ENCODE results near the gene HSPA1A.
"Not testable (repeated sequence)": the region's sequence is repeated elsewhere in the genome, so short reads cannot be mapped to it uniquely, and the experiment has no call there.

HSPA1A gene

DNA sequence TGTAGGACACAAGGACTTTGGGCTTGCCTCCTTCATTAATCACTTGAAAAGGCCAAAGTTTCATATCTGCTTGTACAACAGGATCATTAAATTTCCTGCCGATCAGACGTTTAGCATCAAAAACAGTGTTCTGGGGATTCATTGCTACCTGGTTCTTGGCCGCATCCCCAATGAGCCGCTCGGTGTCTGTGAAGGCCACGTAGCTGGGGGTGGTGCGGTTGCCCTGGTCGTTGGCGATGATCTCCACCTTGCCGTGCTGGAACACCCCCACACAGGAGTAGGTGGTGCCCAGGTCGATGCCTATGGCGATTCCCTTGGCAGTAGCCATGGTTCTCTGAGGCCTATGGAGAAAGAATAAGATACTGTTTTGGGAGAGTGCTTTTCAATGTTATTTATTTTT, 3.7 kb upstream of the HSPA1A start:
- DNase-seq (ENCODE audit: low spot score), result no peak

DNA sequence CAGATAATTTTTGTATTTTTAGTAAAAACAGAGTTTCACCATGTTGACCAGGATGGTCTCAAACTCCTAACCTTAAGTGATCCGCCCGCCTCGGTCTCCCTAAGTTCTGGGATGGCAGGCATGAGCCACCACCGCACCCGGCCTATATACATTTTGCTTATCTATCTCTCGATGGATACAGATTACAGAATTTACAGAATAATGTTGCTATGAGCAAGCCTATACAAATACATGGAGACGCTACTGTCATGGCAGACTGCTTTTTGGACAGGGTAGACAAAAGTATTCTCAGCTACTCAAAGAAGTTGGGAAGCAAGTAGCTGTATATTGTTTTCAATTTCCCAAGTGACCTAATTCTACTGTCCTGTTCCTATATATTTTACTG, 1.9 kb upstream of the HSPA1A start:
- DNase-seq (ENCODE audit: low spot score), result no peak

DNA sequence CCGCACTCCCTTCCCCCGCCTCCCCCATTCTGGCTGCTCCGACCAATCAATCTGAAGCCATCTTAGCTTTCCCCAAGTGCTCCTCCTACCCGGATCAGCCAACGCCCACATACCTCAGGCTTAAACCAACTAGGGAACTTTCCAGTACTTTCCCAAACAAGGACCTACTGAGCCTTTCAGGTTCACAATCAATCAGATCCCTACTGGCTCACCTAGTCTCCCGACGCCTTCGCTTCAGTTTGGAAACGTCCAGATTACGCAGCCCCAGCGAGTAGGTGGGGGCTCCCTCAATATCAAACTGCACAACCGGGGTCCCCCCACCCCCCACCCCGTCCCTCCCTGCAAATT, 692 bp upstream of the HSPA1A start:
- peak; percentile 79 for DNase-seq (ENCODE audit: low spot score)

DNA sequence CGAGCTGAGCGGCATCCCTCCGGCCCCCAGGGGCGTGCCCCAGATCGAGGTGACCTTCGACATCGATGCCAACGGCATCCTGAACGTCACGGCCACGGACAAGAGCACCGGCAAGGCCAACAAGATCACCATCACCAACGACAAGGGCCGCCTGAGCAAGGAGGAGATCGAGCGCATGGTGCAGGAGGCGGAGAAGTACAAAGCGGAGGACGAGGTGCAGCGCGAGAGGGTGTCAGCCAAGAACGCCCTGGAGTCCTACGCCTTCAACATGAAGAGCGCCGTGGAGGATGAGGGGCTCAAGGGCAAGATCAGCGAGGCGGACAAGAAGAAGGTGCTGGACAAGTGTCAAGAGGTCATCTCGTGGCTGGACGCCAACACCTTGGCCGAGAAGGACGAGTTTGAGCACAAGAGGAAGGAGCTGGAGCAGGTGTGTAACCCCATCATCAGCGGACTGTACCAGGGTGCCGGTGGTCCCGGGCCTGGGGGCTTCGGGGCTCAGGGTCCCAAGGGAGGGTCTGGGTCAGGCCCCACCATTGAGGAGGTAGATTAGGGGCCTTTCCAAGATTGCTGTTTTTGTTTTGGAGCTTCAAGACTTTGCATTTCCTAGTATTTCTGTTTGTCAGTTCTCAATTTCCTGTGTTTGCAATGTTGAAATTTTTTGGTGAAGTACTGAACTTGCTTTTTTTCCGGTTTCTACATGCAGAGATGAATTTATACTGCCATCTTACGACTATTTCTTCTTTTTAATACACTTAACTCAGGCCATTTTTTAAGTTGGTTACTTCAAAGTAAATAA, 2.0 kb downstream of the HSPA1A start:
- not testable (repeated sequence) for DNase-seq (ENCODE audit: low spot score)

DNA sequence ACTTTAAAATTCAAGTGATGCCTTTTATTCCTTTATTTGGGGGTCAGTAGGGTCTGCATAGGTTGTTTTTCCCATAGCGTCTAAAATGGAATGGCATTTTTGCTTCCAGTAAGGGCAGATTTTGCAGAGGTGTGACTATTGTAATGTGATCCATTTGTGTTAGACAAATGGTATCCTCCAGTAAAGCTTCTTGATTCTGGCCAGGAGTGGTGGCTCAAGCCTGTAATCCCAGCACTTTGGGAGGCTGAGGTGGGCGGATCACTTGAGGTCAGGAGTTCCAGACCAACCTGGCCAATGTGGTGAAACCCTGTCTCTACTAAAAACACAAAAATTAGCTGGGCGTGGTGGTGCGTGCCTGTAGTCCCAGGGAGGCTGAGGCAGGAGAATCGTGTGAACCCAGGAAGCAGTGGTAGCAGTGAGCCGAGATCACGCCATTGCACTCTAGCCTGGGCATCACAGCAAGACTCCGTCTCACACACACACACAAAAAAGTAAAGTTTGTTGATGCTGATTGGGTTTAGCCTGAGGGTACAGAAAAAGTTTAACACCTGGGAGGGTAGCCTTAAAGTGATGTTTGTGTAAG, 2.7 kb downstream of the HSPA1A start:
- DNase-seq (ENCODE audit: low spot score), result not testable (repeated sequence)

DNA sequence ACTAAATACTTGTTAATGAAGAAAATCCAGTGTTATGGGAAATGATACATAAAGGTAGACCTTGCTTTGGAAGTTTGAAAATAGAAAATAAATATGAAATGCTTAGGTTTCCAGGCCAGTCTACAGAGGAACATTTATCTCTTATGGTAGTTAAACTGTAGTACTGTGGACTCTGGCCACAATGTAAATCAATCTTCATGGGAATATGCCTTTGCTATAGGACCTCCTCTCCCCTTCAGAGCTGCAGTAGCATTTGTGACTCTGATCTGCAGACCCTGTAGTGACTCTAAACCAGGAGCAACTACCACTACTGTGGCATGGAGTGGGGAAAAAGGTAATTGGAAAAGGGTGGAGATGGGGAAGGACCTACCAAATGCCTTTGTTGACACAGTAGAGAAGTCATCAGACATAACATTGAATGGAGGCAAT, 4.5 kb downstream of the HSPA1A start:
- no peak for DNase-seq (ENCODE audit: low spot score)

DNA sequence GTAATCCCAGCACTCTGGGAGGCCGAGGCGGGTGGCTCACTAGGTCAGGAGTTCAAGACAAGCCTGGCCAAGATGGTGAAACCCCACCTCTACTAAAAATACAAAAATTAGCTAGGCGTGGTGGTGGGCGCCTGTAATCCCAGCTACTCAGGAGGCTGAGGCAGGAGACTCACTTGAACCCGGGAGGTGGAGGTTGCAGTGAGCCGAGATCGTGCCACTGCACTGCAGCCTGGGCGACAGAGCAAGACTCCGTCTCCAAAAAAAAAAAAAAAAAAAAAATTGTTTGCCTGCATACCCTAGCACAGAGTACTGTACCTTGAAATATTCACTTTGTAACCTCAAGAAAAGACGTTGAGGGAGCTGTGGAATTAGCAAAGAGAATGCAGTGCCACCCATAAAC, 5.1 kb downstream of the HSPA1A start:
- DNase-seq (ENCODE audit: low spot score), result not testable (repeated sequence)

DNA sequence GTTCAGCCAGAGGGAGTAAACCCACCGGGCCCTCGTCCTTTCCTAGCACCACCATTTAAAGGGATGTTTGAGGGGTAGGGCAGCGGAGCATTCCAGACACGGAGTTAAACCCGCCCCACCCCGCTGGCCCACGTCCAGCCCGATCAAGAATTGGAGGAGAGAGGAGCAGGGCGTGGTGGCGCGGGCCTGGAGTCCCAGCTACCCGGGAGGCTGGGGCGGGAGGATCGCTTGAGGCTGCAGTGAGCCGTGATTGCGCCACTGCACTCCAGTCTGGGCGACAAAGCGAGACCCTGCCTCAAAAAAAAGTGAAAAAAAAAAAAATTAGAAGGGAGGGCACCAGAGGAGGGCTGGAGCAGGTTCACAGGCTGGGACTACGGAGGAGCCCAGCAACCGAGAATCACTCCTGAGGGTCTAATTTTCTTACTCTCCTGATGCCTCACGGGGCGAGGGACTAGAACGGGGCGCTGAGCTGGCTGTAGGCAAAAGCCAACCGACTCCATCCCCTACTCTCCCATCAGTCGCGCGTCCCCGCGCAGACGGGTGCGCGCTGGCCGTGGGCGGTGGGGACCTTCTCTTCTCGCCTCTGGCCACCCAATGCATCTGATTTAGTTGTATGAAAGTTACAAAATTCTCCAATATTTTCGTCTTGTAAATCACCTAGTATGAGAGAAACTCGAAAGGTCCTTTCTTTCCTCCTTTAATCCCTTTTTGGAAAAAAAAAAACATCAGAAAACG, 6.1 kb downstream of the HSPA1A start:
- DNase-seq (ENCODE audit: low spot score), result peak; percentile 54

DNA sequence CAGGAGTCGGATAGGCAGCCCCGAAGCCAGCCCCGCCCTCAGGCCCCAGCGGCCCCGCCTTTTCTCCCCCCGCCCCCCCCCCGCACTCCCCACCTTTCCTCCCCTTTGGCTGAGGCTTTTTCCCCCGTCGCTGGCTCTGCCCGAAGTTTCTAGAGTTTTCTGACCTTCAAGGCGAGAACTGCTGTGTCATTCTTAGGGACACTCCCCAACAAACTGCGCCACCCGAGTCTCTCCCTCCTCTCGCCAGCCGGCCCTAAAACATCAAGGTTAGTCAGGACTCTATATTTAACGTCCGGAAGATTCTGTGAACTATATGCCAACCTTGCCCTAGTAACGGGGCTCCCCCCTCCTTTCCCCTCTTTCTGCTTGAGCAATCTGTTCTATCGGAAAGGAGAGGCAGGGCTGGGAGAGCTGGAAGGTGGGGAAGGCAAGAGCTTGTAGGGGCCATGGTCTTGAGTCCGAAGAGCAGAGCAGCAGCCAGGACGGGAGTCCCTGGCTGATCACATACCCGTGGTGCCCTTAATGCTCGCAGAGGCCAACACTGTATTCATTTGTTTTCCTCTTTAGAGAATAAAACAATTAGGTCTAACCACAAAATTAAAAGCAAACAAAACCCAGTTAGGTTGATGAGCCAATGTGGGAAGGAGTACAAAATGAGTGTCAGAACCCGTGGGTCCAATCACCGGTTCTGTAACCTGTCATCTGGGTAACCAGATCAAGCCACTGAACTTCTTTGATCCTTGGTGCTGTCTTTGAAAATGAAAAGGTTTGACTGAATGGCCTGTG, 6.9 kb downstream of the HSPA1A start:
- peak; percentile 56 for DNase-seq (ENCODE audit: low spot score)

DNA sequence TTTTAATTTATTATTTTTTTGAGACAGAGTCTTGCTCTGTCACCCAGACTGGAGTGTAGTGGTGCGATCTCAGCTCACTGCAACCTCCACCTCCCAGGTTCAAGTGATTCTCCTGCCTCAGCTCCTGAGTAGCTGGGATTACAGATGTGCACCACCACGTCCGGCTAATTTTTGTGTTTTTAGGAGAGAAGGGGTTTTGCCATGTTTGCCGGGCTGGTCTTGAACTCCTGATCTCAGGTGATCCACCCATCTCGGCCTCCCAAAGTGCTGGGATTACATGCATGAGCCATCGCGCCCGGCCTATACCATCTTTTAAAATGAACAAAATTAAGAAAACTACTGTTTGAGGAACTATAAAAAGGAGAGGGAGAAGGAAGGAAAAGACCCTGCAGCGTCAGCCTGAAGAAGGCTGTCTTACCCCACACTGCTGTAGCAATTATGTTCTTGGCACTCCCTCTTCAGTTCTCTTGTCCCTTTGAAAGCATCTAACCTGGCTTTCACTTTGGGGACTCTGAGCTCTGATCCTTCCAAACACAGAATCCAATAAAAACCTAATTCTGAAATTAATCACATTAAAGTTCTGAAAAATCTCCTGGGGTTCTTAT, 8.4 kb downstream of the HSPA1A start:
- DNase-seq (ENCODE audit: low spot score), result not testable (repeated sequence)

DNA sequence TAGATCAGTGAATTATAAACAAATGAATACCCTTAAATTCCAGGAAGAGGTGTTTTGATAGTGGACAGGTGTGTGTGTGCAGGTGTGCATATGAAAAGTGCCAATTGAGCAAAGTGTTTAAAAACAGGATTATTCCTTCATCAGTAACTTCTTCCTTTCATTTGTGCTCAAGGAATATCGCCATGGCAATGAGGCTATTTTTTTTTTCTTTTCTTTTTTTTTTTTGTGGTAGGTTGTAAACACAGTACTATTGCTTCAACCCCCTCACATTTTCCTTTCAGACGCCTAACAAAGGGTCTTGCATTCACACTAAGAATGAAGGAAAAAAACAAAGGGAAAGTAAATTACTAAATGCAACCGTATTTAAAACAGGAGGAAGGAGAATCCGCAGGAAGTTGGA, 10.2 kb downstream of the HSPA1A start:
- DNase-seq (ENCODE audit: low spot score), result no peak

DNA sequence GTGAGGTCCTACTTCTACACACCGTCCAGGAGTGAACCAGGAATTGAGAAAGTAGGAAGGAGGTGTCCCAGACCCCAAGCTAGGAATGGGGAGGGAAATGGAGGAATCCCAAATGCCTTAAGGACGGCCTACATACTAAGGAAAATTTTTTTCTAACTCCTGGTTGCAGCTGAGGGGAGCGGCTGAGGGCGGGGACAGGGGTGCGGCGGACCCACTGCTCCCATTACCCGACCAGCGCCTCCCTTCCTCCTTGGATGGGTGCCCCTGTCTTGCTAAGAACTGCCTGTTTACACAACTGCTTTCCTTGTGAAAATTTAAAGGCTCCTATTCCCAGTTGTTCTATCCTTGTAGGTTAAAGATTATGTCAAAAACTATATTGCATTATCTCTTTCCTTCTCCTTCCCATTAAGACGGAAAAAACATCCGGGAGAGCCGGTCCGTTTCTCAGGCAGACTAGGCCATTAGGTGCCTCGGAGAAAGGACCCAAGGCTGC, 11.5 kb downstream of the HSPA1A start:
- DNase-seq (ENCODE audit: low spot score), result no peak

DNA sequence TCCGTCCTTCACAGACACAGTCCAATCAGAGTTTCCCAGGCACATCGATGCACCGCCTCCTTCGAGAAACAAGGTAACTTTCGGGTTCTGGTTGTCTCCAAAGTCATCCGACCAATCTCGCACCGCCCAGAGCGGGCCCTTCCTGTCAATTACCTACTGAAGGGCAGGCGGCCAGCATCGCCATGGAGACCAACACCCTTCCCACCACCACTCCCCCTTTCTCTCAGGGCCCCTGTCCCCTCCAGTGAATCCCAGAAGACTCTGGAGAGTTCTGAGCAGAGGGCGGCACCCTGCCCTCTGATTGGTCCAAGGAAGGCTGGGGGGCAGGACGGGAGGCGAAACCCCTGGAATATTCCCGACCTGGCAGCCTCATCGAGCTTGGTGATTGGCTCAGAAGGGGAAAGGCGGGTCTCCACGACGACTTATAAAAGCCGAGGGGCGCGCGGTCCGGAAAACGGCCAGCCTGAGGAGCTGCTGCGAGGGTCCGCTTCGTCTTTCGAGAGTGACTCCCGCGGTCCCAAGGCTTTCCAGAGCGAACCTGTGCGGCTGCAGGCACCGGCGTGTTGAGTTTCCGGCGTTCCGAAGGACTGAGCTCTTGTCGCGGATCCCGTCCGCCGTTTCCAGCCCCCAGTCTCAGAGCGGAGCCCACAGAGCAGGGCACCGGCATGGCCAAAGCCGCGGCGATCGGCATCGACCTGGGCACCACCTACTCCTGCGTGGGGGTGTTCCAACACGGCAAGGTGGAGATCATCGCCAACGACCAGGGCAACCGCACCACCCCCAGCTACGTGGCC, 12.1 kb downstream of the HSPA1A start, which contains the start of gene HSPA1B:
Gene HSPA1B (plus strand): TSS at position 453 of the 794 bp plus-strand sequence. CDS start 213 bp downstream, at position 666.
- DNase-seq (ENCODE audit: low spot score), result peak; percentile 88

DNA sequence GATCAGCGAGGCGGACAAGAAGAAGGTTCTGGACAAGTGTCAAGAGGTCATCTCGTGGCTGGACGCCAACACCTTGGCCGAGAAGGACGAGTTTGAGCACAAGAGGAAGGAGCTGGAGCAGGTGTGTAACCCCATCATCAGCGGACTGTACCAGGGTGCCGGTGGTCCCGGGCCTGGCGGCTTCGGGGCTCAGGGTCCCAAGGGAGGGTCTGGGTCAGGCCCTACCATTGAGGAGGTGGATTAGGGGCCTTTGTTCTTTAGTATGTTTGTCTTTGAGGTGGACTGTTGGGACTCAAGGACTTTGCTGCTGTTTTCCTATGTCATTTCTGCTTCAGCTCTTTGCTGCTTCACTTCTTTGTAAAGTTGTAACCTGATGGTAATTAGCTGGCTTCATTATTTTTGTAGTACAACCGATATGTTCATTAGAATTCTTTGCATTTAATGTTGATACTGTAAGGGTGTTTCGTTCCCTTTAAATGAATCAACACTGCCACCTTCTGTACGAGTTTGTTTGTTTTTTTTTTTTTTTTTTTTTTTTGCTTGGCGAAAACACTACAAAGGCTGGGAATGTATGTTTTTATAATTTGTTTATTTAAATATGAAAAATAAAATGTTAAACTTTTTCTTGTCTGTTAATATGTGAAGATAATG, 14.4 kb downstream of the HSPA1A start:
- DNase-seq (ENCODE audit: low spot score), result peak; percentile 53

DNA sequence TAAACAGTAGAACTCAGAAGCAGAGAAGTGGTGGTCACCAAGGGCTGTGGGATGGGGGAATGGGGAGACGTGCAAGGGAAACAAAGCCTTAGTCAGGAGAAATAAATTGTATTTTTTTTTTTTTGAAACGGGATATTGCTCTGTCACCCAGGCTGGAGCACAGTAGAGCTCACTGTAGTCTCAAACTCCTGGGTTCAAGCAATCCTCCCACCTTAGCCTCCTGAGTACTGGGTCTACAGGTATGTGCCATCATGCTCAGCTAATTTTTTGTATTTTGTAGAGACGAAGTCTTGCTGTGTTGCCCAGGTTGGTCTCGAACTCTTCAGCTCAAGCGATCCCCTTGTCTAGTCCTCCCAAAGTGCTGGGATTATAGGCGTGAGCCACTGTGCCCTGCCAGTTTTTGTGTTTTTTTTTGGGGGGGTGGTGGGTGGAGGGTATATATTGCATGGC, 15.6 kb downstream of the HSPA1A start:
- no peak for DNase-seq (ENCODE audit: low spot score)

DNA sequence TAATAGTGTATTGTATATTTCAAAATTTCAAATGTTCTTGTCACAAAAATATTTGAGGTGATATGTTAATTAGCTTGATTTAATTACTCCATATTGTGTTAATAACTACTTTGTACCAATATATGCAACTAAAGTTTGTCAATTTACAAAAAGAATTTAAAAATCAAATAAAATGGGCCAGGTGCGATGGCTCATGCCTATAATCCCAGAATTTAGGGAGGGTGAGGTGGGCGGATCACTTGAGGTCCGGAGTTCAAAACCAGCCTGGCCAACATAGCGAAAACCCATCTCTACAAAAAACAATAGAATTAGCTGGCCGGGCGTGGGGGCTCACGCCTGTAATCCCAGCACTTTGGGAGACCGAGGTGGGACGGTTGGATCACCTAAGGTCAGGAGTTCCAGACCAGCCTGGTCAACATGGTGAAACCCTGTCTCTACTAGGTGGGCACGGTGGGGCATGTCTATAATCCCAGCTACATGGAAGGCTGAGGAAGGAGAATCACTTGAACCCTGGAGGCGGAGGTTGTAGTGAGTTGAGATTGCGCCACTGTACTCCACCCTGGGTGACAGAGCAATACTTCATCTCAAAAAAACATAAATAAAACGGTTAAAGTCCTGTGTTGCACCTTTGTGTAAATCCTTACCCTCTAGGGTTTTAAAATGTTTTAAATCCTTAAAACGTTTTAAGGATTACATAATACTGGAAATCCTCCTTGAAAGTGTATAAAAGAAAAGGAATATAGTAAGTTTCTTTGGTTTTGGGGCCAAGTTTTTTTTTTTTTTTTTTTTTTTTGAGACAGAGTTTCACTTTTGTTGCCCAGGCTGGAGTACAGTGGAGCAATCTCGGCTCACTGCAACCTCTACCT, 16.2 kb downstream of the HSPA1A start:
- DNase-seq (ENCODE audit: low spot score), result no peak

DNA sequence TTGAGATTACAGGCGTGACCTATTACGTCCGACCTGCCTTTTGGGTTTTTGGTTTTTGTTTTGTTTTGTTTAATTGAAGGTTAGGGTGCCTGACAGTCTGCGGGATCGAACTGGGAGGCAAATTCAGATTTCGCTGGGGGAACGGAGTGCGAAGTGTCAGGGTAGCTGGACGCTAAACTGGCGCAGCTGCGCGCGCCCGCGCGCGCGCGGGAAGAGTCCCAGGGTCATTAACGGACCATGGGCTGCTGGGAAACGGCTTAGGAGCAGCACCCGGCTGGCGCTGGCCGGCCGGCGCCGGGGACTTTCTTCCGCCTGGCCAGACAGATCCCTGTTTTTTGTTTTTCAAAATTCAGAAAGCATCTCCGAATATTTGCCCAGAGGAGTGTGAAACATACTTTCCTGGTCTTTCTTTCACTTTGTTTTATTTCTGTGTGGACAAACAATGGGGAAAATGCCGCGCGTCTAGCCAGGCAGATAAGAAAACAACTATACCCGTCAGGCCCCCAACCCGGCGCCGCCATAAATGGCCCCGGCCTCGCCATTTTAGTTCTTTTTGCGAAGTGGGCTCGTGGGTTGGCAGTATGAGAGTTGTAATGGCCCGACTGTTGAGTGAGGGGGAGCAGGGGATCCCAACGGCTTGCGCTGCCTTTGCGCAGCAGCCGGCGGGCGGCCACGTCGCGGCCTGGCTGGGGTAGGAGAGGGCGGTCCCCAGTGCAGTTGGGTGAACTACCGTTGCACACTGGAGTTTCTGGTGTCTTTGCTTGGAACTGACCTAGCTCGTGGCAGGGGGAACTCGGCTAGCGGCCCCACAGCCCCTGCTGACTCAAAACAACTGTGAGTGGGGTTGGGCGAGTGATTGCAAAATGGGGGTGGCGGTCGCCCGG, 19.3 kb downstream of the HSPA1A start:
- peak; percentile 88 for DNase-seq (ENCODE audit: low spot score)

DNA sequence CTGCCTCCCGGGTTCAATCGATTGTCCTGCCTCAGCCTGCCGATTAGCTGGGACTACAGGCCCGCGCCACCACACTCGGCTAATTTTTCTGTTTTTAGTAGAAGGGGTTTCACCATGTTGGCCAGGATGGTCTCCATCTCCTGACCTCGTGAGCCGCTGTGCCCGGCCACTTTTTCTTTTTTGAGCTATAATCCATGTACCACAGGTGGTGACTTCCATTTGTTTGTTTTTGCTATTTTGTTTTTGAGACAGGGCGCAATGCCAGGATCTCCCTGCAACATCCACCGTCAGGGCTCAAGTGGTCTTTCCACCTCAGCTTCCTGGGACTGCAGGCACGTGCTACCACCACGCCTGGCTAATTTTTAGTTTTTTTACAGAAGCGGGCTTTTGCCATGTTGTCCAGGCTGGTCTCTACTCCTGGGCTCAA, 20.7 kb downstream of the HSPA1A start:
- no peak for DNase-seq (ENCODE audit: low spot score)
